ENCODE data around the gene PARD3B.

The PARD3B gene

DNA sequence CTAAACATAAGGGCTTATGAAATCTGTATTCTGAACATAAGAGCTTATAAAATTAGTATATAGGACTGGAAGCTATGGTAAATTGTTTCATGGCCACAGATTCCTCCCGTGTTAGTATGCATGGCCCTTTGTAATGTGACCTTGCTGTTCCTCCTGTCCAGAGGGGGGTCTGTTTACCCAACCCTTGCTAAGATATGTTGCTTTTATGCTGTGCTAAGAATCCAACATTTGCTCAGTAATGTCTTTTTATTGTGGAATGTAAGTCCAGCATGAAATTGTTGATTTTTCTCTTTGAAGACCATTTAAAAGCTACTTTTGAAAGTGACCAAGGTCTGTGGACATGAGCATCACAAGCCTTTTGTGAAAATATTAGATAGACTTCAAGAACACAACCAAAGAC, 485.4 kb downstream of the PARD3B start:
- no peak for DNase-seq

DNA sequence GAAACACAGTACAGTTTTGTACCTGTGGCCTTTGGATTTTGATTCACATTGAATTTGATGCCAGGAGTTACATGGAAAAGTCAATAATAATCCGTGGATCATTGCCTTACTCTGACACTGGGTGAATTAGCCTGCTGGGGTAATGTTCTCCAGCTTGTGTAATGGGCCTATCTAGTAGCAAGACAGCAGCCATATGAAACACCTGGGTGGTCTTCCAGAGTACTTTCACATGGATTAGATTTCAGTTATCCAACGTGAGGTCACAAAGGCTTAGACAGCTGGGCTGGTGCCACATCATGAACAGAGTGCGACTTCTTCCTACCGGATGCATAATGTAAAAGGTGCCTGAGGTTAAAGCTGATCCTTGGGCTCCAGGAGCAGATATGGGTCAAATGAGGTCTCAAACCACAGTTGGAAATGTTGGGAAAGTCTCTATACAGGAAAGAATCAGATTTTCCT, 486.8 kb downstream of the PARD3B start:
- peak; percentile 40 for DNase-seq

DNA sequence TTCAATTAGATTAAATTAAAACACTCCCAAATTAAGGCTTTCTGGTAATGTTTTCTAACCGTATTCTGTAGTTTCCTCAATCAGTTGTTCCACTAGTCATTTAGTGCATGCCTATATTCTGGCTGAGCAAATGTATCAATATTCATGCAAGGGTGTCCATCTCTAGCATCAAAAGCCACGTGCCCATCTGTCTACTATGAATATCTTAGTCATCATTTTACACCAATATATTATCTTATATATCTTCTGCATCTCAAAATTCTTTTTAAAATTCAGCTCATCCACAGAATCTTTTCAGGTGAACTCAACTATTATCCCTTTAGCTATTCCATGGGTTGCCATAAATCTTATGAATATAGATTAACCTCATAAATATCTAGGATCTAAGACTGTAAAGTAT, 488.2 kb downstream of the PARD3B start:
- no peak for DNase-seq

DNA sequence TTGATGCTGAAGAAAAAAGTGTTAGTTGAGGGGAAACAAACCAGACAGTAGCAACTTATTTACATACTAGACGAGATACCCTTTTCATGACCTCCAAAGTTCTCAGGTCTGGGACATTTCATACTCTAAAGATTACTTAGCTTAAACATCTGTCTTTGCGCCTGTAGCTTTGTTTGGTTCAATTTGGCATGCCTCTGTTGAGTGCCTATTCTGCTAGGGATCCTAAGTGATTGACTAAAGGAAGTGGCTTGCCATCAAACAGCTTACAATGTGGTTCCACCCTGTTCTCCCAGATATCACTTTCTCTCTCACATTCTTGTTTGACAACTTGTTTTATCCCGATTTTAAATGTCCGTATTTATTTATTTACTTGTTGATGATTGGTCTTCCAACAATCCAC, 488.8 kb downstream of the PARD3B start:
- DNase-seq, result no peak

DNA sequence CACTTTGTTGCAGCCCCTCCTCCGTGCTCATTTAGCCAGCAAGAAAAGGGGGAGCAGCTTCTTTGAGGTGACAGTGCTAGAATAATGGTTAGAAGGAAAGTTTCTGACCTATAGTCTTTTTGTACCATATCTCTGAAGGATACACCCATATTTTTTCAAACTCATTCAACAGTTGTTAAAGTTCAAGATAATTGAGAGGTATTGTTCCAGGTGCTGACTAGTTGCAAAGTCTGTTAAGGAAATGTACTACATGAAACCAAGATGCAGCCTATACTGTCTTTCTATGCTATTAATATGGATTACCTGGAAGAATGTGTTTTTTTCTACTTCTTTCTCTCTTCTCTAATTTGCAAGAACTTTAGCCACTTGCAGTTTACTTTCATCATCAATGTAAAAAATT, 495.0 kb downstream of the PARD3B start:
- no peak for DNase-seq

DNA sequence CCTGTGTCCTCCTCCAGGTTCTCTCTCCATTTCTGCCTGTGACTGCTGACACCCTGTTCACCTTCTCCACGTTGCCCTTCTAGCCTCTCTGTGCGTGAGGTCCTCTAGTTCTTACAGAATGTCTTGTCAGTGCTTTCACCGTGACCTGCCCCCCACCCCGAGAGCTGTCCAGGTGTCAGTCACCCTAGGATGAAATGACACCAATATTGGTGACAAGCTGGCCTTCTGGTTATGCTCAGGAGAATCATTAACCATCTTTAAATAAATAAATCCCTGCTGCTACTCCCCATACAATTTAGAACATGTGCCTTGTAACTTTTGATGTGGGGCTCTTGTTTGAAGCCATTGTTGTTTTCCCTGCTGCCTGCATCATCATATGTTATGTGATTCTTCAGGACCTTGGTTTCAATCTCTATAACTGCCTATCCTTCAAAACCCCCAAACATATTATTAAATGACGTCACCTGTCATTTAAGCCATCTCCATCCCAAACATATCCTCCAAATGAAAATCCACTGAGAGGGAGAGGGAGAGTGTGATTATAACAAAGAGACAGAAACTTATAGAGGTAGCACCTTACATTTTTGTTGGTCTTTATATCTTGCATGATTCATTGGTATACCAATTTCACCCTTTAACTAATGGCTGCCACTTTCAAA, 496.3 kb downstream of the PARD3B start:
- no peak for DNase-seq

DNA sequence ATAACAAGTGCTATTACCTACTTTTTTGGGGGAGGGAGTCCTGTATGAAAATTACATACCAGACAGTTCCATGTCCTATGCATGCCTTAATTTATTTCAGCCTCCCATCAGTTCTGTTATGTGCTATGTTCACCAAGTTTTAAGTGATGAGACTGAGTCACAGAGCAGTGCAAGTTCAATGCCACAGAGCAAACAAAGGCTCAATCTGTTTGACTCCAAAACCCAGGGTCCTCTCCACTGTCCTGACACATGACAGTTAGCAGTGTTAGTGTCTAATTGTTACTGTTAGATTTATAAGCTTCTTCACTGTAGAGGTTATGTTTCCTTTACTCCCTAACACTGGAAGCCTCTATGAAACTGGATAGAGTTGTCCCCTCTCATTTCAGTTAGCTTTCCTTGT, 498.0 kb downstream of the PARD3B start:
- no peak for DNase-seq

DNA sequence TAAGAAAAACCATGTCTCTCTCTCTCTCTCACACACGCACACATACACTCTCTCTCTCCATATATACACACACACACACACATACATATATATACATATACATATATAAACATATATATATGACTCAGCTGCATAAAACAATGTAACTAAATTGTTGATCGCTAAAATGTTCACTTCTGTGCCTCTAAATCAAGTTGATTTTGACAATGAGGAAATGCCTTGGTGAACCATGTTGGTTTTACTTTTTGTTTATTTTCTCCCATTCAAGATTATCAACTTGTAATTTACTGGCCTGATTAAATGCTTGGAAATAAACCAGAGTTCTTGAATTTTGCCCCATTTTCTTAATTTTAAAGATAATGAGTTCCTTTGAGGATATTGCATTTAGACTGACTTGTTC, 500.4 kb downstream of the PARD3B start:
- DNase-seq, result no peak

DNA sequence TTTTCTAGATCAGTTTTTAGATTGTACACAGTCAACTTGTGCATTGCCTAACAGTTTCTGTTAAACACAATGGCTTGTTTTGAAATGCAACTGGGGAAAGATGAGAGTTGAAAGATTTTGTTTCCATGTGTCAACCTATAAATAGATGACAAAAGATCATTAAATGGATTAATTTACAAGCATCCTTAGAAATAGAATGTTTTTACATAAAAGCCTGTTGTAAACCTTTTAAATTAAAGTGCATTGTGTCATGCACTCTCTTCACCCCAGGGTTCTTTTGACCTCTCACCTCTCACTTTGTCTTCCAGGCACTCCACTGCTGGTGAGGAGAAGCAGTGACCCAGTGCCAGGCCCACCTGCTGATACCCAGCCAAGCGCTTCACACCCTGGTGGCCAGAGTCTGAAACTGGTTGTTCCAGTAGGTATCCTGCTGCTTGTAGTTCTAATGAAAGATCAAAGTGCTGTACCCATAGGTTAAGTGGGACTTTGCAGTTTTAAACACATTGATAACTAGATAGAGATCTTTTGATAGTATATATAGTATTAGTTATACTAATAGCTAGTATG, 502.1 kb downstream of the PARD3B start:
- DNase-seq, result peak; percentile 27

DNA sequence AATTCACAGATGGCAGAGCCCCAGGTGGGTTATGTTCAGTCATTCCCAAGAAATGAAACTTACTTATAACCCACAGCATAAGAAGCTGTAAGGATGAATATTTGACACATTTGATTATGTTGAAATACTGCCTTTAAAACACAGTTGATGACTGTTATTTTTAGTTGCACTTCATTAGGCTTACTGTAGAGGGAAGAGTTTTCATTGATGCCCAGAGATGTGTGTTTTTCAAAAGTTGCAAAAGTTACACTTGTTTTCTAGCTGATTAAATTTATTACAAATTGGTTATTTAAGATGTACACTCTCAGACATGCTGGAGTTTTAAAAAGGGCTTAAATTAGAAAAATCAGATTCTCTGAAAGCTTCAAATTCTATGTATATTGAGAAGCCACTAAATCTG, 506.1 kb downstream of the PARD3B start:
- DNase-seq, result no peak

DNA sequence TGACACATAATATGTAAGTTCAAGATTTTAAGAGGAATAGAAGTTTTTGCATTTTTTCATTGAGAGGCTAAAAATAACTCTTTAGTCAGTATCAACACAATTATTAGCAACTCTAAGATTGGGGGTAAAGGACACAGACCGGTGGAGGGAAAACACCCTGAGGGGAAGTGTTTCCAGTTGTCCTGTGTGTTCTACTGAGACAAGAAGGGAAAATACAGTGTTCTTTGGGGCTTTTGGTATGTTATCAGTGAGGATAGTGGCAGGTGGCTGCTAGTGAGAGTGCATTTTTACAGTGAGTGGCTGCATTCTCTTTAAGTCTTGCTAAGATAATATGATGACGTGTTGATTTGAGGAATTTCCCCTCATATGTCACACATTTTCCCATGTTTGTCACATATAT, 507.5 kb downstream of the PARD3B start:
- DNase-seq, result no peak

DNA sequence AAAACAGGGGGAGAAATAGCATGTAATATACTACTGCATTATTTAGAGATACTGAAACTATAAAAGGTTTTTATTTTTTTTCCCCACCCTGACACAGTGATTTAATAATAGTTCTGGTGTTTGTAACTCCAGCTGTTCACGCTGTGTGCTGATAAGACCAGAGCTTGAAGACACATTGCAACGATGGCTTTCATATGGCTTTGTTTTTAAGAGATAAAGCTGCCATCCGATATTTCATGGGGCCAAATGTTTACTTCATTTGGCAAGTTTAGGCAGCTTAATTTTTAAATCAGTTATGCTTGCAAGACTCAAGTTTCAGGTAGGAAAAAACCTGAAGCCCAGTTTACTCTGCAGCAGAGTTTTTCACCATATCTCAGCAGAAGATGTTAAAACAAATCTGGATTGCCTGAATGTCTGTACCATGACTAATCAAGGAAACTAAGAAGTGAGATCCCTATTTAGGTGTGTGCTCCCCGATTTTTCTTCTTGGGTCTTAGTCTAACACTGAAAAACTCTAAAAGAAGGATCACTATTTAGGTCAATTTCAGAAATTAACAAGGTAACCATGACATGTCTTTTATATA, 508.6 kb downstream of the PARD3B start:
- no peak for DNase-seq

DNA sequence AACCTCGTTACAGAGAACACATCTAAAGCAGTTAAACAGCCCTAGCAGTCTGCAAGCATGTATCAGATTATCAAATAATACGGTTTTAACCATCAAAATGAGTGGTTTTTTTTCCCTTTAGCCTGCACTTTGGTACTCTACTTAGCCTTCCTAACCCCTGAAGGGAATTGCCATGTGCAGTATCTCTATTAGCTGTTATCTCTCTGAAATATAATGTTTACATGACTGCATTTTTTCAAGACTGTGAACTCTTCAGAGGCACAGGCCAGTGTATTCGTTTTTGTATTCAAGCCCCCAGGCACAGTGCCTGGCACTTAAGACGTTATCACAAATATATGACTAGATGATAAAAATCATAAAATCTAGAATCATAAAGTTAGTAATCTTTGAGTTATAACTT, 509.5 kb downstream of the PARD3B start:
- no peak for DNase-seq

DNA sequence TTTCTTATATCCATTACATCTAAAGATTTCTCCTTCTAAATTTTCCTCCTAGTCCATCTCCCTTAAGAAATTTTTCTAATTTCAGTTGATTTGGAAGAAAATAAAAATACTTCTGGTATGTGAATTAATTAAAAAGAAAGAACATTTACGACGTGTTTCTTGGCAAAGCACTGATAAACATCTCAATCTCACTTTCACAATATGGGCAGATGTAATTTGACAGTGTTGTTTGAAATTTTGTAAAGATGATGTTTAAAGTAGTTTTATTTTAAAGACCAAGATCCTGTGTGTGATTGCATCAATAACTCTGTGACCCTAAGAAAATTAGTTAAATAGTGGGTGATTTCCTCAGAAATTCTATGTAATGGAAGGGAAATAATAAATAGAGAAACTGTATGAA, 510.0 kb downstream of the PARD3B start:
- no peak for DNase-seq

DNA sequence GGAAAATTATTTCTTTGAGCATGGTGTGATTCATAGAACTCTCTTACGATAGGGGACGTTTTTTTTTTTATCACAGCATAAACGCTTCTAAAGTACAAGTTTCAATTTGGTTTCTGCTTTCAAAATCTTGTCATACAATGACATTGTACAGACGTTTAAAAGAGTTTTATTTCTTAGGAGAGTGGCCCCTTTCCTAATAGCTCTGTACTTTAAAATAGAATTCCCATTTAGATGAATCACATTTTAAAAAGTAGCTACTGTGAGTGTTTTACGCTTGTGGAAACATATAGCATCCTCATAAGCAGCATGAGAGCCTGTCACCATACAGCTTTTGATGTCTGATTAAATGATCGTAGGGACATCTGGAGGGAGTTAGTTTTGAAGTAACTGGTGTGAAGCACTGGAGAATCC, 510.9 kb downstream of the PARD3B start:
- no peak for DNase-seq

DNA sequence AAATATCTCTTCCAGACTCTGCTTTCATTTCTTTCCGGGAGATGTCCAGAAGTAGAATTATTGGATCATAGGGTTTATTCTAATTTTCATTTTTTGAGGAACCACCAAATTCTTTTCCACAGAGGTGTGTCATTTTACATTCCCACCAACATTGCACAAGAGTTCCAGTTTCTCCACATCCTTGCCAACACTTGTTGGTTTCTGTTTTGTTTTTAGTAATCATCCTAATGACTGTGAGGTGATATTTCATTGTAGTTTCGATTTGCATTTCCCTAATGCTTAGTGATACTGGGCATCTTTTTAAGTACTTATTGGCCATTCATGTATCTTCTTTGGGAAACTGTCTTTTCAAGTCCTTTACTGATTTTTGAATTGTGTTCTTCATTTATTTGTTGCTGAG, 513.1 kb downstream of the PARD3B start:
- DNase-seq, result no peak

DNA sequence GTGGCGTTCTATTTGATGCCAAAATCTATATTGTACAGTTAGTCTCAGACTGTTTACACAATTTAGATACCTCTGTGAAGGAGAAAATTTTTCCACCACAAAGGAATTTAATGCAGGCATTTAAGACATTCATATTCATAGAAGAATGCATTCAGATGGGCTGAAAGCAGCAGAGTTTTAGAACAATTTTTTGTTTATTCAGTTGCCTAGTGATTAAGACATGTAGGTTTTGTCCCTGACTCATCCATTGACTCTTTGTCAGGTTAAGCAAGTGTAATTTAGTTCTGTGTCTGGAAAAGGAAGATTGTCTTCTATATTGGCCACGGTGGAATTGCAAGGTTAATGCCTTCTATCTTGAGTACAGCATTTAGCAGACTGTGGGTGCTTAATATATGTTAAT, 515.0 kb downstream of the PARD3B start:
- no peak for DNase-seq

DNA sequence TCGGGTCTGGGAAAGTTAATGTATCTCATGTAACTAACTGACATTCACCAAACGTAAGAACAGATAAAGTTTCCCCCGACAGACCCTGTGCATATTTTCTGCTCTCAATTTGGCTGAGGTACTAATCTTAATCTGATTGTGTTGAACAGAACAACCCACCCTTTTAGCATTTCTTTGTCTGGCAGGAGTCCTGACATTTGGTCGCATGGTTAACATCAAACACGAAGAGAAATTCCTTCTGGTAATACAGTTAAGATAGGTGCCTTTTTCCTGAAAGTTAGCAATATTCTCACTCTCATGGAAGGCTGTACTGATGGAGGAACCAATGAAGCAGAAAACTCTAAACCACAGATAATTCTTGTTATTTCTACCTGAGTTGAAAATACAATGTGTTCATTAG, 520.8 kb downstream of the PARD3B start:
- DNase-seq, result no peak

DNA sequence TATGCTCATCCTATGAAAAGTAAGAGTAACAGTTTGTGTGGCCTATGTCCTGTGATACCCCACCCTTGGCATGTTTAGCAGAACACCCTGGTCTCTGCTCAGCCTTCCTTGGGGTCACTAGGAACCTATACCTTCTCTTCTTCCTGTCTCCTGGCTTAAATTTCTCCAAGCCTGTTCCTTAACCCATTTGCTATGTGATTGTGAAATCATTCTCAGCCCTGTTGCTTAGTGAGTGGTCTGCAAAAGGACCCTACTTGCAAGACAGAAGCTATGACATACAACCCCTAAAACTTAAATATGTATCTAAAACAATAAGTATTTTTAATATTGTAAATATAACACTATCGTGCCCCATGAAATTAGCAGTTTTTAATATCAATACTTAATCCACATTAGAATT, 524.7 kb downstream of the PARD3B start:
- DNase-seq, result no peak

DNA sequence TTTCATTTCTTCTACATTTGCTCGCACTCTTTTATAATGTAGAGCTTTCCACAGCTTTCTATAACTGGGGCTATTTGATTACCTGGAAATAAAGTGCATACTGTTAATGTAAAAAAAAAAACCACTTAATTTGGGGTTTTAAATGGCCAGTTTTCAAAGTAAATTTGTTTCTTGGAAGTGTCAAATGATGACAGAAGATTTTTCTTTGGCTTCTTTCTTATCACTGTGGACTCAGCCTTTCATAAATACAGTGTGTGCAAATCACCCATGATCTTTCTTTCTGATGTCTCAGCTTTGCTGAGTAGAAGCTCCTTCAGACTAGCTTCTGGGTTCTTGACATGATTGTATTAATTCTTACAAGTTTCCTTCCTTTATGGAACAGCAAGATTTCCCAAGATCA, 525.6 kb downstream of the PARD3B start:
- no peak for DNase-seq

DNA sequence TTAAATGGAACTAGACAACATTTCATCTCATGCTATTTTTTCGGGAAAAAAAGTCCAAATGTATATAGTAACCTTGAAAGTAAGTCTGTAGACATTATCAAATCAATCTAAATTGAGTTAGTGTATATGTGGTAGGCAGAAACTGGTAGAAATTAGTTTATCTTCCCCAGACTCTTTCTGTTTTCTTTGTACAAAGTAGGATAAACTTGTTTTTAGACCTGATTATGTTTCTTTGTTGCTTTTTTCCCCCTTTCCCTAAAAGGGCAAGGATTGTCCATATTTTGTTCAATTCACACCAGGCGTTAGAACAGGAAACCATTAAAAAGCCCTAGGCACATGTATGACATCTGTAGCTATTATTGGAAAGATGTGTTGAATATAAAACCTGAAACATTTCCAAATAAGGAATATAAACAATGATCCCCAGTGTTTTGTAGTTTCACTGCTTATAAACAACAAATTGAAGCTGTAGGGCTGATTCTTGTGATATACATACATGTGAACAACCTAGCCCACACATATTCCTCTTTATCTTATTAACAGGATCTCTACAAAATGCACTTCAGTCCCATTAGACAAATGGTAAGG, 528.3 kb downstream of the PARD3B start:
- no peak for DNase-seq

DNA sequence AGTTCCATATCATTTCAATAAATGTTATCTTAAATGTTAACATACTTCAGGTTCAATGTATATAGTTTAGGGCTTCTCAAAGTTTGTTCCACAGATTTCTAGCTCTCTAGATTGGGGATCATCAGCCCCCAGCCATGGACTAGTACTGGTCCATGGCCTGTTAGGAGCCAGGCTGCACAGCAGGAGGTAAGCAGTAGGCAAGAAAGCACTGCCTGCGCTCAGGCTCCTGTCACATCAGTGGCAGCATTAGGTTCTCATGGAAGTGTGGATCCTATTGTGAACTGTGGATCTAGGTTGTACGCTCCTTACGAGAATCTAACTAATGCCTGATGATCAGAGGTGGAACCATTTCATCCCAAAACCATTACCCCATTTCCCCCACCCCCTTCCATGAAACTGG, 531.1 kb downstream of the PARD3B start:
- no peak for DNase-seq

DNA sequence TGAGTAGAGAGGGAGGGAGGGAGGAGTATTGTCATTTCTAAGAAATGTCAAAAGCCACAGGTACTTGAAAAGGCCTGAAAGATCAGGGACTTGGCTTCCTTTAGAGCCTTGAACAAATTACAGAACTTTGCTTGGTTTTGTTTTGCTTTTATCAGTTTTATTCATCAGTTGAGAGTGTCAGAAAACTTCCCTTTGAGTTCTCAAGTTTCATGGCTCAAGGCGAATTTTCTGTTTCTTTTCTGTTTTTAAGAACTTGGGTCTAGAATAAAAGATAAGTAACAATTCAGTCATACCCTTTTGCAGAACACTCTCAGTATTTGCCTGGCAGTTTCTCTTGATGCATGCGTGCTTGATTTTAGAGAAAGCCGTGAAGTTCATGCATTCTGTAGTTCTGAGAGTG, 531.9 kb downstream of the PARD3B start:
- no peak for DNase-seq

DNA sequence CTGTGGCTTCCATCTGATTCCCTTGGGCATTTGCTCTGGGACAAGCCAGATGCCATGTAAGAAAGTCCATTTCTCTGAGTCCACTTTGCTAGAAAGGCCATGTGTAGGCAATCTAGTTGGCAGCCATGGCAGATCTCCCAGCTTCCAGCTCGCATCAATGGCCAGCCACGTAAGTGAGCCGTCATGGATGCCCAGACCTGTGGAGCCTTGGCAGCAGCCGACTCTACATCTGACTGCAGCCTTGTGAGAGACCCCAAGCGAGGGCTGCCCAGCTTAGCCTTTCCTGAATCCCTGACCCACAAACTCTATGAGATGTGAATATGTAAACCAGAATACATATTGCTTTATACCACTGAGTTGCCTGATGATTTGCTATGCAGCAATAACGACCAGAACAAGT, 533.5 kb downstream of the PARD3B start:
- DNase-seq, result no peak

DNA sequence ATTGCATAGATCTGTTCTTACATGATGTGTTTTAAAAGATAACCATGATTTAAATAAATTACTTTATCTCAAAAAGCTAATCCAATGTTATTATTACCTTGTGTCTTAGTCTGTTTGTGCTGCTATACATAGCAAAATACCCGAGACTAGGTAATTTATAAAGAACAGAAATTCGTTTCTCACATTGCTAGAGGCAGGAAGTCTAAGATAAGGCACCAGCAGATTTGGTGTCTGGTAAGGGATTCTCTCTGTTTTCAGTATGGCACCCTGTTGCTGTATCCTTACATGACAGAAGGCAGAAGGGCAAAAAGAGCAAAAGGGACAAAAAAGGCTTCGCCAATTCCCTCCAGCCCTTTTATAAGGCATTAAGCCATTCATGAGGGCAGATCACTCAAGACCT, 533.9 kb downstream of the PARD3B start:
- DNase-seq, result no peak

All from NCI-H82 (cell line).